ENCODE results near the gene PGBD2. TPM values are rescaled to one million over a fixed set of nuclear protein-coding genes. Genes with fewer than 3 reads are reported as not detected.

Gene PGBD2
- total RNA-seq, 2 donors from 2014 or later, result 4.8 to 7.5 TPM

GRCh38 chr1:248890549-248891498 lies 15.2 kb upstream of the PGBD2 start:
- H3K36me3 ChIP-seq (ENCODE audit: control insufficient read depth, insufficient read depth, low read length), result no peaks in the 10 kb centered on the region
- no peaks in the 10 kb centered on the region for H3K9me3 ChIP-seq (ENCODE audit: control insufficient read depth, low read length)
- H3K27ac ChIP-seq (ENCODE audit: low read depth, low read length), result no peak overlapping the region
- TF ChIP-seq, protein P1, sequence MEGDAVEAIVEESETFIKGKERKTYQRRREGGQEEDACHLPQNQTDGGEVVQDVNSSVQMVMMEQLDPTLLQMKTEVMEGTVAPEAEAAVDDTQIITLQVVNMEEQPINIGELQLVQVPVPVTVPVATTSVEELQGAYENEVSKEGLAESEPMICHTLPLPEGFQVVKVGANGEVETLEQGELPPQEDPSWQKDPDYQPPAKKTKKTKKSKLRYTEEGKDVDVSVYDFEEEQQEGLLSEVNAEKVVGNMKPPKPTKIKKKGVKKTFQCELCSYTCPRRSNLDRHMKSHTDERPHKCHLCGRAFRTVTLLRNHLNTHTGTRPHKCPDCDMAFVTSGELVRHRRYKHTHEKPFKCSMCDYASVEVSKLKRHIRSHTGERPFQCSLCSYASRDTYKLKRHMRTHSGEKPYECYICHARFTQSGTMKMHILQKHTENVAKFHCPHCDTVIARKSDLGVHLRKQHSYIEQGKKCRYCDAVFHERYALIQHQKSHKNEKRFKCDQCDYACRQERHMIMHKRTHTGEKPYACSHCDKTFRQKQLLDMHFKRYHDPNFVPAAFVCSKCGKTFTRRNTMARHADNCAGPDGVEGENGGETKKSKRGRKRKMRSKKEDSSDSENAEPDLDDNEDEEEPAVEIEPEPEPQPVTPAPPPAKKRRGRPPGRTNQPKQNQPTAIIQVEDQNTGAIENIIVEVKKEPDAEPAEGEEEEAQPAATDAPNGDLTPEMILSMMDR (conservative IDR thresholded peaks at IDR 0.05), result no peak
- no peak for DNase-seq
- Mint-ChIP-seq H3K4me1 (peaks cover 20% of the 10 kb centered on the region), H3K27me3 (ENCODE audit: insufficient read depth) (peaks cover 15% of the 10 kb centered on the region), H3K4me3 (no peak overlapping the region), H3K27ac (no peak overlapping the region), H3K36me3 (ENCODE audit: low read depth) (no peaks in the 10 kb centered on the region), H3K9me3 (no peaks in the 10 kb centered on the region)
- H3K4me1 ChIP-seq (ENCODE audit: control insufficient read depth, insufficient read depth, low read length), result no peaks in the 10 kb centered on the region
- H3K9ac ChIP-seq (ENCODE audit: extremely low read depth, low read length, poor library complexity, severe bottlenecking), result no peak overlapping the region
- WGBS, 2 experiments (ENCODE audit: insufficient coverage in 1 of 2, insufficient read length in 1 of 2), result 84 to 88% methylated on average over 6 to 9 of the region's 9 CpGs
- H3K4me3 ChIP-seq (ENCODE audit: low read length), result no peak overlapping the region
- no peaks in the 10 kb centered on the region for H3K27me3 ChIP-seq (ENCODE audit: control insufficient read depth, insufficient read depth, low read length, poor library complexity, severe bottlenecking)

DNA sequence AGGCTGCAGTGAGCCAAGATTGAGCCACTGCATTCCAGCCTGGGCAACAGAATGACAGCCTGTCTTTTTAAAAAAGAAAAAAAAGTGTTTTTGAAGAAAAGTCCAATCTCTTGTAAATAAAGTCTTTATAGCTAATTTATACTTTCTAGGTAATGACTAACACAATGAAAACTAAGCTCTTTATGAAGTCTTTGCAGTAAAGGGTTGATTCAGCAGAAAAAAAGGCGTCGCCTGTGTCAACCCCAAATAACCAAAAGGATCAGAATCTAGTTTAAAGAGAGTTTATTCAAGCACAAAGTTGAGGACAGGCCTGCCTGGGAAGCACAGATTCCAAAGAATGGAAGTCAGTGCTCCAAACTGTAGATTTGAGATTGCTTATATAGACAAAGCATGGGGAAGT lies 14.3 kb upstream of the PGBD2 start:
- DNase-seq, result no peak
- no peak overlapping the region for H3K4me3 ChIP-seq (ENCODE audit: low read length)
- H3K36me3 ChIP-seq (ENCODE audit: control insufficient read depth, insufficient read depth, low read length), result no peaks in the 10 kb centered on the region
- Mint-ChIP-seq H3K4me1 (peaks cover 12% of the 10 kb centered on the region), H3K27ac (no peak overlapping the region), H3K36me3 (ENCODE audit: low read depth) (no peaks in the 10 kb centered on the region), H3K27me3 (ENCODE audit: insufficient read depth) (peaks cover 15% of the 10 kb centered on the region), H3K4me3 (no peak overlapping the region), H3K9me3 (no peaks in the 10 kb centered on the region)
- H3K9me3 ChIP-seq (ENCODE audit: control insufficient read depth, low read length), result no peaks in the 10 kb centered on the region
- 88 to 92% methylated on average over 2 of the region's 2 CpGs for WGBS, 2 experiments (ENCODE audit: insufficient coverage in 1 of 2, insufficient read length in 1 of 2)
- no peaks in the 10 kb centered on the region for H3K27me3 ChIP-seq (ENCODE audit: control insufficient read depth, insufficient read depth, low read length, poor library complexity, severe bottlenecking)
- H3K4me1 ChIP-seq (ENCODE audit: control insufficient read depth, insufficient read depth, low read length), result no peaks in the 10 kb centered on the region
- no peak overlapping the region for H3K27ac ChIP-seq (ENCODE audit: low read depth, low read length)
- TF ChIP-seq, protein P1 (conservative IDR thresholded peaks at IDR 0.05), result no peak
- H3K9ac ChIP-seq (ENCODE audit: extremely low read depth, low read length, poor library complexity, severe bottlenecking), result no peak overlapping the region

DNA sequence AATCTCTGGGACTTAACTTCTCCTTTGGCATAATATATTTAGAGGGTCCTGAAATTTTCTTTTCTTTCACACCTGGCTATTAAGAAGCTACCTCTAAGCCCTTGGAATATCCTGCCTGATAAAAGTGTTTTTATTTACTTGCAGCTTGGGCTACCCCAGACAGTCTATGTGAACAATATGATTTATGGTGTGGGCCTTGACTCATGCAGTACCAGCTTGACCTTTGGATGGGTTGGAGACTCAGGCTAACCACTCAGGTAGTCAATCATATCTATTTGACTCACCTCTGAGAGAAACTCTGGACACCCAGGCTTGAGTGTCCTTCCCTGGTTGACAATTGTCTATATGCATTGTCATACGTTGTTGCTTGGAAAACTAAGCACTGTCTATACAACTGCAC lies 13.4 kb upstream of the PGBD2 start:
- Mint-ChIP-seq H3K4me1 (peaks cover 16% of the 10 kb centered on the region), H3K27ac (no peak overlapping the region)

More for the DNA sequence above, 13.4 kb upstream of the PGBD2 start:
- Mint-ChIP-seq H3K4me3 (no peak overlapping the region), H3K9me3 (no peaks in the 10 kb centered on the region), H3K27me3 (ENCODE audit: insufficient read depth) (peaks cover 15% of the 10 kb centered on the region), H3K36me3 (ENCODE audit: low read depth) (no peaks in the 10 kb centered on the region)
- no peak for DNase-seq
- Histone ChIP-seq H3K27me3 (ENCODE audit: control insufficient read depth, insufficient read depth, low read length, poor library complexity, severe bottlenecking) (no peaks in the 10 kb centered on the region), H3K4me3 (ENCODE audit: low read length) (no peak overlapping the region), H3K27ac (ENCODE audit: low read depth, low read length) (no peak overlapping the region), H3K9me3 (ENCODE audit: control insufficient read depth, low read length) (no peaks in the 10 kb centered on the region), H3K36me3 (ENCODE audit: control insufficient read depth, insufficient read depth, low read length) (no peaks in the 10 kb centered on the region), H3K9ac (ENCODE audit: extremely low read depth, low read length, poor library complexity, severe bottlenecking) (no peak overlapping the region), H3K4me1 (ENCODE audit: control insufficient read depth, insufficient read depth, low read length) (no peaks in the 10 kb centered on the region)
- 100% methylated on average over 1 of the region's 1 CpG for WGBS, 2 experiments (ENCODE audit: insufficient coverage in 1 of 2, insufficient read length in 1 of 2)
- TF ChIP-seq, protein P1 (conservative IDR thresholded peaks at IDR 0.05), result no peak
